ENCODE measurements around the gene APC.

DNA sequence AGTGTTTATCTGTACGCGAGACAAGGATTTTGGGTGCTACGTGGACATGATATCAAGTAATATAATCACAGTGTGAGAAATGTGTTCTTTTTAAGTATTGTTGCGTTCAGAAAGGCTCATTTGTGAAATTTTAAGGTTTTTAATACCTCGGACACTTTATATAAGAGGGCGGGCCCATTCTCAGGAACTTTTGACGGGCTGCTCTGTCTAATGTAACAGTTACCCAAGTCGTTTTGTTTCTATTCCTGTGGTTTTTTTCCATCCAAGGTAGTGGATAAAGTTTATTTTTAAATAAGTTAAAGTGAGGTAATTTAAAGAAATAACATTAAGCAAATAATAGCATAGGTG, 123.9 kb downstream of the APC start:
- TF ChIP-seq, protein P1, sequence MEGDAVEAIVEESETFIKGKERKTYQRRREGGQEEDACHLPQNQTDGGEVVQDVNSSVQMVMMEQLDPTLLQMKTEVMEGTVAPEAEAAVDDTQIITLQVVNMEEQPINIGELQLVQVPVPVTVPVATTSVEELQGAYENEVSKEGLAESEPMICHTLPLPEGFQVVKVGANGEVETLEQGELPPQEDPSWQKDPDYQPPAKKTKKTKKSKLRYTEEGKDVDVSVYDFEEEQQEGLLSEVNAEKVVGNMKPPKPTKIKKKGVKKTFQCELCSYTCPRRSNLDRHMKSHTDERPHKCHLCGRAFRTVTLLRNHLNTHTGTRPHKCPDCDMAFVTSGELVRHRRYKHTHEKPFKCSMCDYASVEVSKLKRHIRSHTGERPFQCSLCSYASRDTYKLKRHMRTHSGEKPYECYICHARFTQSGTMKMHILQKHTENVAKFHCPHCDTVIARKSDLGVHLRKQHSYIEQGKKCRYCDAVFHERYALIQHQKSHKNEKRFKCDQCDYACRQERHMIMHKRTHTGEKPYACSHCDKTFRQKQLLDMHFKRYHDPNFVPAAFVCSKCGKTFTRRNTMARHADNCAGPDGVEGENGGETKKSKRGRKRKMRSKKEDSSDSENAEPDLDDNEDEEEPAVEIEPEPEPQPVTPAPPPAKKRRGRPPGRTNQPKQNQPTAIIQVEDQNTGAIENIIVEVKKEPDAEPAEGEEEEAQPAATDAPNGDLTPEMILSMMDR (IDR thresholded peaks at IDR 0.05), result no peak
- TF ChIP-seq SIN3A (IDR thresholded peaks at IDR 0.05; ENCODE audit: borderline replicate concordance, insufficient read depth, low read depth, low read length), result no peak
- no peak for TF ChIP-seq TCF7L2 (IDR thresholded peaks at IDR 0.05; ENCODE audit: low read depth, low read length)
